Heart right ventricle (tissue), 16 donors: ENCODE measurements around the gene ASIC3. TPM values are rescaled to one million over a fixed set of nuclear protein-coding genes. Genes with fewer than 3 reads are reported as not detected.

Experiments
- ATAC-seq, 8 donors: fragments of 200-7000 bp; cut with Tn5 transposase; one replicate each; pipeline ENCODE4 v1.9.1; 2020; ENCODE audit warnings: mild to moderate bottlenecking in 8 of 8, moderate library complexity in 8 of 8, moderate number of reproducible peaks in 1 of 8
- DNase-seq, 2 donors: peaks; one replicate each; pipeline ENCODE4 v3.0.0-alpha.2; 2020
- H3K27ac ChIP-seq, 10 donors: fragments of 200-600 bp; sonication (generic) in 2 of 10; one replicate each; pipeline versions ENCODE4 v1.5.0 to v1.8.0; 2020 to 2022; ENCODE audit warnings: mild to moderate bottlenecking in 3 of 10
- H3K27me3 ChIP-seq, 7 donors: fragments of 200-600 bp; one replicate each; pipeline ENCODE4 v1.8.0; 2021 to 2022; ENCODE audit warnings: mild to moderate bottlenecking in 2 of 7
- H3K36me3 ChIP-seq, 9 donors: fragments of 200-600 bp; sonication (generic) in 1 of 9; one replicate each; pipeline versions ENCODE4 v1.5.0 to v1.8.0; 2020 to 2022; ENCODE audit warnings: mild to moderate bottlenecking in 2 of 9
- H3K4me1 ChIP-seq, 9 donors: fragments of 200-600 bp; sonication (generic) in 1 of 9; one replicate each; pipeline versions ENCODE4 v1.5.0 to v1.8.0; 2020 to 2022; ENCODE audit warnings: mild to moderate bottlenecking in 4 of 9
- H3K4me3 ChIP-seq, 10 donors: fragments of 200-600 bp; sonication (generic) in 2 of 10; one replicate each; pipeline versions ENCODE4 v1.5.0 to v1.8.0; 2020 to 2022; ENCODE audit warnings: mild to moderate bottlenecking in 7 of 10, moderate library complexity in 2 of 10
- H3K9me3 ChIP-seq, 11 donors: fragments of 200-600 bp in 10 of 11; sonication (generic) in 2 of 11; one replicate each; pipeline versions ENCODE4 v1.5.0 to v1.8.0; 2013 to 2022; ENCODE audit warnings: mild to moderate bottlenecking in 2 of 11, control low read depth in 1 of 11, moderate library complexity in 1 of 11
- WGBS, 2 donors: extraction: QIAGEN DNeasy Blood & Tissue Kit; methylation state at CpG; one replicate each; pipeline ENCODE4 v1.1.7; 2013; ENCODE audit warnings: inconsistent platforms in 1 of 2; 5-methylcytosine and 5-hydroxymethylcytosine counted together
- intact Hi-C, 10 donors: fragments of 100-400 bp; cut with DNase I; formaldehyde crosslinking; loops; one replicate each; pipeline versions ENCODE4 v1.11.1 to v1.14.2; 2022
- polyA plus RNA-seq, 2 donors: library from polyadenylated mRNA; stranded (reverse); fragments of 200-250 nt; gene quantifications; one replicate each; pipeline ENCODE4 v1.2.3, GENCODE V29; 2013
- total RNA-seq, 10 donors: library from RNA; stranded (reverse); fragmentation: NEBNext Ultra II Directional in 3 of 10; extraction: Animal tissue kit (Norgen Biotek cat#: 25700) in 3 of 10; gene quantifications; one replicate each; pipeline versions ENCODE4 v1.2.1 to v1.2.4, GENCODE V29; 2021 to 2023
- TF ChIP-seq, protein P1 (sequence below), 9 donors: fragments of 200-600 bp; sonication (generic) in 2 of 9; IDR thresholded peaks; one replicate each; pipeline versions ENCODE4 v1.5.0 to v1.8.0; 2021 to 2022; ENCODE audit warnings: antibody characterized with exemption in 9 of 9, mild to moderate bottlenecking in 5 of 9, moderate library complexity in 1 of 9
- donor health status: Arrhythmogenic right ventricular cardiomyopathy.
- donor health status: ischemic (EF 13 %, LVEDD 7.1; RV severe dilation, severe dysfunction).
- donor health status: healthy with polysubstance abuse.
- donor health status: DM: no; HTN: yes; CAD: no.
- donor health status: DM: no; HTN: no; CAD: no.
- donor health status: ischemic (EF 25% LVEDD 6.9; RV normal size, moderate dysfunction).
- donor health status: ischemic (EF 25% LVEDD 5.7; RV mildly dilated, moderate dysfunction).
- donor health status: healthy.
- donor health status: DM: yes; HTN: yes; CAD: no.
- donor health status: Ischemic cardiomyopathy.
- donor health status: ischemic (EF 35%, LVEDD 5.7; RV mildly dilated, moderate dysfunction).
- donor health status: nonischemic (EF 11% LVEDD 7.7; RV severe dilation, severe dysfunction).
- donor health status: DM: yes; HTN: yes; CAD: no.
- donor health status: PGD.
- donor health status: ischemic (EF 29% LVEDD 5.4; RV normal size, mild dysfunction).
- donor health status: nonischemic (EF 23%, LVEDD 6.1; RV moderate dilation, normal function).

The ASIC3 gene
- total and polyA plus RNA-seq, 12 donors = 3.2 to 38.8 (median 5.6) TPM

DNA sequence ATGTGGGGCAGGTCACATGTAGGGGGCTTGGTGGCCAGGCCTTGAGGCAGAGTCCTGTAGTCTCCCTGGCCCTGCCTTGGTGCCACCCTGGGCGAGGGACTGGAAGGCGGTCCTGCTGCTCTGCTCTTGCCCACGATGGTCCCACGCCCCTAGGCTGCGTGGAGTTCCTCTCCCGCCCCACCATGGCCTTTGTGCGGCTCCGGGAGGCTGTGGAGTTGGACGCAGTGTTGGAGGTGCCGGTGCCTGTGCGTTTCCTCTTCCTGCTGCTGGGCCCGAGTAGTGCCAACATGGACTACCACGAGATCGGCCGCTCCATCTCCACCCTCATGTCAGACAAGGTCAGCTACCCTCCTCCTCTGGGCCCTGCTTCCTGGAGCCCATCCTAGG, 22.2 kb downstream of the ASIC3 start:
- DNase-seq (no peak), ATAC-seq (no peak)
- intact Hi-C loops = no loop called here
- Histone ChIP-seq H3K4me1 (no peaks in the 10 kb centered on the region), H3K36me3 (peaks cover 0 to 100% (median 59%) of the 10 kb centered on the region in 9 donors), H3K27ac (no peak overlapping the region), H3K9me3 (no peaks in the 10 kb centered on the region), H3K27me3 (no peaks in the 10 kb centered on the region), H3K4me3 (no peak overlapping the region)
- 91% methylated on average over 15 of the region's 15 CpGs for WGBS, 2 donors
- TF ChIP-seq, protein P1, sequence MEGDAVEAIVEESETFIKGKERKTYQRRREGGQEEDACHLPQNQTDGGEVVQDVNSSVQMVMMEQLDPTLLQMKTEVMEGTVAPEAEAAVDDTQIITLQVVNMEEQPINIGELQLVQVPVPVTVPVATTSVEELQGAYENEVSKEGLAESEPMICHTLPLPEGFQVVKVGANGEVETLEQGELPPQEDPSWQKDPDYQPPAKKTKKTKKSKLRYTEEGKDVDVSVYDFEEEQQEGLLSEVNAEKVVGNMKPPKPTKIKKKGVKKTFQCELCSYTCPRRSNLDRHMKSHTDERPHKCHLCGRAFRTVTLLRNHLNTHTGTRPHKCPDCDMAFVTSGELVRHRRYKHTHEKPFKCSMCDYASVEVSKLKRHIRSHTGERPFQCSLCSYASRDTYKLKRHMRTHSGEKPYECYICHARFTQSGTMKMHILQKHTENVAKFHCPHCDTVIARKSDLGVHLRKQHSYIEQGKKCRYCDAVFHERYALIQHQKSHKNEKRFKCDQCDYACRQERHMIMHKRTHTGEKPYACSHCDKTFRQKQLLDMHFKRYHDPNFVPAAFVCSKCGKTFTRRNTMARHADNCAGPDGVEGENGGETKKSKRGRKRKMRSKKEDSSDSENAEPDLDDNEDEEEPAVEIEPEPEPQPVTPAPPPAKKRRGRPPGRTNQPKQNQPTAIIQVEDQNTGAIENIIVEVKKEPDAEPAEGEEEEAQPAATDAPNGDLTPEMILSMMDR (IDR thresholded peaks at IDR 0.05) = no peak

DNA sequence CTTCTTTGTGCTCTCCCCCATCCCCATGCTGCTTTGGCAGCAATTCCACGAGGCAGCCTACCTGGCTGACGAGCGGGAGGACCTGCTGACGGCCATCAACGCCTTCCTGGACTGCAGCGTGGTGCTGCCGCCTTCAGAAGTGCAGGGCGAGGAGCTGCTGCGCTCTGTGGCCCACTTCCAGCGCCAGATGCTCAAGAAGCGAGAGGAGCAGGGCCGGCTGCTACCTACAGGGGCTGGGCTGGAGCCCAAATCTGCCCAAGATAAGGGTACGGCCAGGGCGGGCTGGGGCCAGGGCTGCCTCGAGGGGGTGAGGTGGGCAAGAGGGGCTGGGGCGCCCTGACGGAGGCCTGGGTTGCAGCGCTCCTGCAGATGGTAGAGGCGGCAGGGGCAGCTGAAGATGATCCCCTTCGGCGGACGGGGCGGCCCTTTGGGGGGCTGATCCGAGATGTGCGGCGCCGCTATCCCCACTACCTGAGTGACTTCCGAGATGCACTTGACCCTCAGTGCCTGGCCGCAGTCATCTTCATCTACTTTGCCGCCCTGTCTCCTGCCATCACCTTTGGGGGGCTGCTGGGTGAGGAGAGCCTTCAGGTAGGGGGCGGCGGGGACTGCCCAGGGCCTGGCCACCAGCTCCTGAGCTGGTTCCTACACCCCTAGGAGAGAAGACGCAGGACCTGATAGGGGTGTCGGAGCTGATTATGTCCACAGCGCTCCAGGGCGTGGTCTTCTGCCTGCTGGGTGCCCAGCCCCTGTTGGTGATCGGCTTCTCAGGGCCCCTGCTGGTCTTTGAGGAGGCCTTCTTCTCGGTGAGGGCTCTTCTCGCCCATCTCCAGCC, 22.9 kb downstream of the ASIC3 start:
- peaks cover 0 to 2% (median 0%) of the 10 kb centered on the region in 9 donors for H3K4me1 ChIP-seq
- H3K27ac ChIP-seq = no peak overlapping the region

DNA sequence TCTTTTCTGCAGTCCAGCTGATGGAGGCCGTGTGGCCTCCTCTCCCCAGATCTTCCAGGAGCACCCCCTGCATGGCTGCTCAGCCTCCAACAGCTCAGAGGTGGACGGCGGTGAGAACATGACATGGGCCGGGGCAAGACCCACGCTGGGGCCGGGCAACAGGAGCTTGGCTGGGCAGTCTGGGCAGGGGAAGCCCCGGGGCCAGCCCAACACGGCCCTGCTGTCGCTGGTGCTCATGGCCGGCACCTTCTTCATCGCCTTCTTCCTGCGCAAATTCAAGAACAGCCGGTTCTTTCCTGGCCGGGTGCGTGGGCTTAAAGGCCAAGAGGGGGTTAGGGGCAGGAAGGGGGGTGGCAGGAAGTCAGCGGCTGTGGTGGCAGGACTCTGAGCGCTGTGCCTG, 25.7 kb downstream of the ASIC3 start:
- Histone ChIP-seq H3K4me3 (no peak overlapping the region), H3K9me3 (no peaks in the 10 kb centered on the region), H3K4me1 (peaks cover 8 to 27% (median 25%) of the 10 kb centered on the region in 9 donors), H3K36me3 (peaks cover 0 to 89% (median 33%) of the 10 kb centered on the region in 9 donors), H3K27me3 (no peaks in the 10 kb centered on the region), H3K27ac (no peak overlapping the region)
- no peak for DNase-seq
- no peak for ATAC-seq
- TF ChIP-seq, protein P1 (IDR thresholded peaks at IDR 0.05) = no peak
- intact Hi-C loops = no loop called here
- WGBS, 2 donors = 88 to 93% methylated on average over 17 of the region's 17 CpGs

More for the DNA sequence above, 22.9 kb downstream of the ASIC3 start:
- DNase-seq = no peak
- H3K9me3 ChIP-seq = no peaks in the 10 kb centered on the region
- H3K27me3 ChIP-seq = no peaks in the 10 kb centered on the region
- no peak for ATAC-seq
- TF ChIP-seq, protein P1 (IDR thresholded peaks at IDR 0.05) = no peak
- intact Hi-C loops = no loop called here
- peaks cover 0 to 100% (median 60%) of the 10 kb centered on the region in 9 donors for H3K36me3 ChIP-seq
- H3K4me3 ChIP-seq = no peak overlapping the region
- 87 to 90% methylated on average over 39 of the region's 39 CpGs for WGBS, 2 donors

DNA sequence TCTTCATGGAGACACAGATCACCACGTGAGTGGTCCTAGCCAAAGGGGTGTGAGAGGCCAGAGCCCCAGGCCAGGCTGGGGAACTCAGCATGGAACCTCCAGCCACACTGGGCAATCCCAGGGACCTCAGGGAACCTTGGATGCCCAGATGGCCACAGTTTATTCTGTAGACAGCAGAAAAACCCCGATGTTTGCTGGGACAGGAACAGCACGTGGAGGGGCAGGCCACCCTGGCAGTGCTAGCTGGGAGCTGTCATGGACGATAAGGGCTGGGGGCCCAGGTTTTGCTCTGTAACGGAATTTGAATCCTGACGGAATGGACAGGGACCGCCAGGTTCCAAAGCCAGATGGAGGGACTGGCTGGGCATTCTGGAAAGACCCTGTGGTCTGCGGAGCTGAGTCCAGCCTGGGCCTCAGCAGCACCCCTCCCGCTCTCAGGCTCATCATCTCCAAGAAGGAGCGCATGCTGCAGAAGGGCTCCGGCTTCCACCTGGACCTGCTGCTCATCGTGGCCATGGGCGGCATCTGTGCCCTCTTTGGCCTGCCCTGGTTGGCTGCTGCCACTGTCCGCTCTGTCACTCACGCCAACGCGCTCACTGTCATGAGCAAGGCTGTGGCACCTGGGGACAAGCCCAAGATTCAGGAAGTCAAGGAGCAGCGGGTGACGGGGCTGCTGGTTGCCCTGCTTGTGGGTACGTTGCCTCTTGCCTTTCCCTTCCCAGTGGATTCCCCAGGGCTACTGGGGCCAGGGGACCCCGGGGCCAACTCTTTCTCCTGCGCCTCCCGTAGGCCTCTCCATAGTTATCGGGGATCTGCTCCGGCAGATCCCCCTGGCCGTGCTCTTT, 26.7 kb downstream of the ASIC3 start:
- Histone ChIP-seq H3K27ac (no peak overlapping the region), H3K4me1 (peaks cover 16 to 38% (median 35%) of the 10 kb centered on the region in 9 donors), H3K27me3 (no peaks in the 10 kb centered on the region), H3K36me3 (peaks cover 0 to 79% (median 33%) of the 10 kb centered on the region in 9 donors), H3K4me3 (no peak overlapping the region), H3K9me3 (no peaks in the 10 kb centered on the region)
- WGBS, 2 donors = 91 to 92% methylated on average over 26 of the region's 26 CpGs
- TF ChIP-seq, protein P1 (IDR thresholded peaks at IDR 0.05) = no peak
- intact Hi-C loops = no loop called here
- DNase-seq = no peak
- ATAC-seq = no peak
